ENCODE measurements around the gene CCDC33.

DNA sequence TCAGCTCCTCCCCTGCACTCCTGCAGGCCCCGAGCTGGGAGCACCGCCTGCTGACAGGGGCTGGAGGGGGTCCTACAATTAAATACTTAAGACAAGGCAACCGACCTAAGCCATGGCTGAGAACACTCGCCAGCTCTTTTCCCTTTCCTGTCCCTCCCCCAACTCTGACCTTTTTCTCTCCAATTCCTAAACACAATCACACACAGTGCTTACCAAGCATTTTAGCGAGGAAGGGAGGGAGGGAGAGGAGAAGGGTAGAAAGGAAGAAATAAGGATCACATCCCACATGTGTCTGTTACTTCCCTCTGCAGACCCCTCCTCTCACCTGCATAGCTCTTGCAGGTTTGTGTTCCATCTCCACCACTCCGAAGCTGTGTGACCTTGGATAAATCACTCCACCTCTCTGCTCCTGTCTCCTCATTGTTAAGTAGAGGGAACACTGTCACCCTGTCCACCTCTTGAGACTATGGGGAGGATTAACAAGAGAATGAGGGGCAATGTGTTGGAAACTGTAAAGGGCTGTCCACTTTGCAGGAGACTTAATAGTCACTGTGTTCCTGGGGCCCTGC lies 67.7 kb downstream of the CCDC33 start:
- TF ChIP-seq GATA3 (IDR thresholded peaks at IDR 0.05; ENCODE audit: low read depth, low read length) = no peak
- no peak for TF ChIP-seq GATA2 (IDR thresholded peaks at IDR 0.05; ENCODE audit: low read depth, low read length)
